CD4-positive, CD25-positive, alpha-beta regulatory T cell (primary cell): ENCODE measurements around the gene WDR75. TPM values are rescaled to one million over a fixed set of nuclear protein-coding genes. Genes with fewer than 3 reads are reported as not detected.

ENCODE experiments used
- ATAC-seq, 2 donors: fragments of 150-1000 bp; cut with Tn5 transposase; one replicate each; pipeline ENCODE4 v1.10.0; 2021; ENCODE audit warnings: low read depth in 2 of 2, moderate number of reproducible peaks in 2 of 2, moderate library complexity in 1 of 2
- DNase-seq, 3 donors: peaks; one replicate each; pipeline versions ENCODE4 v3.0.0 to v3.0.0-alpha.2; 2012 to 2022; ENCODE audit warnings: mixed read lengths in 1 of 3
- H3K27ac ChIP-seq: one replicate; pipeline ENCODE4 v1.7.0; 2013; ENCODE audit warnings: mild to moderate bottlenecking, low read length; ENCODE audit not compliant: insufficient read depth, poor library complexity, severe bottlenecking
- H3K27me3 ChIP-seq: one replicate; pipeline ENCODE4 v1.7.0; 2013; ENCODE audit warnings: low read length; ENCODE audit not compliant: control insufficient read depth, insufficient read depth
- H3K36me3 ChIP-seq: one replicate; pipeline ENCODE4 v1.7.0; 2013; ENCODE audit warnings: mild to moderate bottlenecking, low read length, moderate library complexity; ENCODE audit not compliant: control insufficient read depth, insufficient read depth
- H3K4me1 ChIP-seq: 2 replicates; pipeline ENCODE4 v1.7.0; 2013; ENCODE audit warnings: mild to moderate bottlenecking, low read length; ENCODE audit not compliant: insufficient read depth, control insufficient read depth, poor library complexity, severe bottlenecking
- H3K4me3 ChIP-seq: one replicate; pipeline ENCODE4 v1.7.0; 2013; ENCODE audit warnings: low read depth, mild to moderate bottlenecking, low read length, moderate library complexity
- H3K9me3 ChIP-seq, 2 experiments: 1 replicate in 1 of 2; 2 replicates in 1 of 2; pipeline ENCODE4 v1.7.0; 2013; ENCODE audit warnings: low read length in 2 of 2, mild to moderate bottlenecking in 1 of 2, moderate library complexity in 1 of 2; ENCODE audit not compliant: control insufficient read depth in 2 of 2
- H3K27ac Mint-ChIP-seq, 3 donors: one replicate each; pipeline ENCODE4 v1.8.0; 2020 to 2022; ENCODE audit warnings: mild to moderate bottlenecking in 3 of 3, mixed read lengths in 3 of 3, moderate library complexity in 2 of 3
- H3K27me3 Mint-ChIP-seq: one replicate; pipeline ENCODE4 v1.8.0; 2022; ENCODE audit warnings: mild to moderate bottlenecking, mixed read lengths
- H3K36me3 Mint-ChIP-seq: one replicate; pipeline ENCODE4 v1.8.0; 2020; ENCODE audit warnings: mixed read lengths
- H3K4me1 Mint-ChIP-seq, 4 donors: one replicate each; pipeline ENCODE4 v1.8.0; 2020 to 2022; ENCODE audit warnings: mixed read lengths in 4 of 4, mild to moderate bottlenecking in 1 of 4
- H3K4me3 Mint-ChIP-seq, 4 donors: one replicate each; pipeline ENCODE4 v1.8.0; 2020 to 2022; ENCODE audit warnings: mild to moderate bottlenecking in 4 of 4, mixed read lengths in 4 of 4, moderate library complexity in 3 of 4
- H3K9me3 Mint-ChIP-seq, 7 donors: one replicate each; pipeline ENCODE4 v1.8.0; 2020 to 2022; ENCODE audit warnings: mixed read lengths in 7 of 7, mild to moderate bottlenecking in 3 of 7, moderate library complexity in 2 of 7
- polyA plus RNA-seq, 4 donors: library from polyadenylated mRNA; unstranded; fragments of 300-500 nt; fragmentation: Illumina TruSeq; gene quantifications; one replicate each; pipeline ENCODE4 v1.2.3, GENCODE V29; 2021
- total RNA-seq: library from RNA; stranded (reverse); gene quantifications from one replicate; pipeline ENCODE4 v1.2.3, GENCODE V29; 2022

WDR75 gene
- total and polyA plus RNA-seq, 5 donors from 2014 or later = 11.6 to 45.6 (median 15.5) TPM

DNA sequence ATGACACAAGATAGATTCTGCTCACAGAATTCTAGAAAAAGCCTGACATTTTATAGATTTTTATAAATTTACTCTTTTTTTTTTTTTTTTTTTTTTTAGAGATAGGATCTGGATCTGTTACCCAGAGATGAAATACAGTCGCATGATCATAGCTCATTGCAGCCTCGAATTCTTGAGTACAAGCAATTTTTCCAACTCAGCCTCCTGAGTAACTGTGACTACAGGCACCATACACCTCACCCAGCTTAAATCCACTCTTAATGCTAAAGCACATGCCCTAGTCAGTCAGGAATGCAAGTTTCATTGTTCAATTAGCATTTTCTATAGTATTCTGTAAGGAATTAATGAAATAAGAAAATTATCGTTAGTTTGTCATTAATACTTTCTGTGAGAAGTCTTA is 32.1 kb upstream of the WDR75 start:
- H3K4me3 ChIP-seq = no peak overlapping the region
- no peaks in the 10 kb centered on the region for H3K9me3 Mint-ChIP-seq
- no peak for ATAC-seq
- no peaks in the 10 kb centered on the region for H3K36me3 ChIP-seq
- H3K27me3 ChIP-seq = no peaks in the 10 kb centered on the region
- H3K4me1 ChIP-seq = no peaks in the 10 kb centered on the region
- H3K9me3 ChIP-seq = no peaks in the 10 kb centered on the region
- H3K27ac ChIP-seq = no peak overlapping the region
- no peaks in the 10 kb centered on the region for H3K36me3 Mint-ChIP-seq
- no peak overlapping the region for H3K27ac Mint-ChIP-seq
- no peak overlapping the region for H3K4me3 Mint-ChIP-seq
- no peaks in the 10 kb centered on the region for H3K27me3 Mint-ChIP-seq
- no peak for DNase-seq
- H3K4me1 Mint-ChIP-seq = peaks cover 0 to 11% (median 4%) of the 10 kb centered on the region in 4 donors

DNA sequence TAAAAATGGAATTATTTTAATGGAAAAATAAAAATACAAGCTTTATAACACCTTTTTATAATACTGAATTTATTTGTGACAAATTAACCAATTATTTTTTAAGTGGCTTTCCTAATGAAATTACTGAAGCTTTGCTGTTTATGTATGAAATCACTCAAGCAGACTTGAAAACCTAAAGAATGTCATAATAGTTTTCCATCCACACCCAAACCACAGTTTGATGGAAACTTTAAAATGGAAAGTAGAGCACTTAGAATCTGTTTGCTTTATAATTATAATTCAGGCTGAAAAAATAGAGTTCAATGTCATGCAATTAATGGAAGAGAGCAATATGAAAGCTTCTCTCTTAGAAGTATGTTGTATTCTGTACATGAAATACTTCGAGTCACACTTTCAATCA is 31.6 kb upstream of the WDR75 start:
- ATAC-seq (no peak), DNase-seq (no peak)
- H3K36me3 ChIP-seq = no peaks in the 10 kb centered on the region
- H3K27me3 ChIP-seq = no peaks in the 10 kb centered on the region
- H3K27ac Mint-ChIP-seq = no peak overlapping the region
- no peak overlapping the region for H3K4me3 ChIP-seq
- H3K27ac ChIP-seq = no peak overlapping the region
- peaks cover 0 to 11% (median 4%) of the 10 kb centered on the region in 4 donors for H3K4me1 Mint-ChIP-seq
- H3K9me3 ChIP-seq = no peaks in the 10 kb centered on the region
- H3K36me3 Mint-ChIP-seq = no peaks in the 10 kb centered on the region
- no peak overlapping the region for H3K4me3 Mint-ChIP-seq
- no peaks in the 10 kb centered on the region for H3K4me1 ChIP-seq
- H3K9me3 Mint-ChIP-seq = no peaks in the 10 kb centered on the region
- no peaks in the 10 kb centered on the region for H3K27me3 Mint-ChIP-seq

GRCh38 chr2:189411860-189412259 is 29.4 kb upstream of the WDR75 start:
- Histone ChIP-seq H3K4me3 (no peak overlapping the region), H3K4me1 (no peaks in the 10 kb centered on the region), H3K27ac (no peak overlapping the region), H3K27me3 (no peaks in the 10 kb centered on the region), H3K9me3 (no peaks in the 10 kb centered on the region), H3K36me3 (no peaks in the 10 kb centered on the region)
- H3K36me3 Mint-ChIP-seq = no peaks in the 10 kb centered on the region
- no peak overlapping the region for H3K27ac Mint-ChIP-seq
- H3K9me3 Mint-ChIP-seq = no peaks in the 10 kb centered on the region
- ATAC-seq = no peak
- no peak overlapping the region for H3K4me3 Mint-ChIP-seq
- peaks cover 0 to 11% (median 4%) of the 10 kb centered on the region in 4 donors for H3K4me1 Mint-ChIP-seq
- no peak for DNase-seq
- no peaks in the 10 kb centered on the region for H3K27me3 Mint-ChIP-seq

DNA sequence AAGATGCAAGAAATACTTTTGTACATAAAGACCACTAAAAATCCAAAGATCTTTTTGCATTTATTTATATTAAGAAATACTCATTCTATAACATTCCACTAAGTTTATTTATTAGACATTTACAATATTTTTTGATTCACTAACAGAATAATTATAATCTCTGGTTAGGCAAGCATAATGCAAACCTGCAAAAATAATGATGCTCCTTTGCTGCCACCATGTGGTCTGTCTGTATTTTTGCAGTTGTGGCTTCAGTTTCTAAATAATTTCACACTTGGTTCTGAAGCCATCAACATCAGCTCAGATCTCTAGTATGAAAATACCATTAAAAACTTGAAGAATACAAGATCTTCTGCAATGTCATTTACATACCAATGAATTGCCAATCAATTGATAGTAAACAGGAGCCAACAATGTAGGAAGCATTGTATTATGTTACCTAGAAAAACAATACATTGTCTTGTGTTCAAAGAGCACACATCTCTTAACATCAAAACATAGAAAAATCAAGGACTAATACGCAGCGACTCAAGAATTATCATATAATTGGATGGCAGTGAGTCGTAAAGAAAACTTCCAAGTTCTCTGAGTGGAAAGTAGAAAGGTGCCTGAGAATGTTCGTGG is 28.8 kb upstream of the WDR75 start:
- peak in 1 of 2 donors; percentile 57 for ATAC-seq
- no peak overlapping the region for H3K27ac Mint-ChIP-seq

DNA sequence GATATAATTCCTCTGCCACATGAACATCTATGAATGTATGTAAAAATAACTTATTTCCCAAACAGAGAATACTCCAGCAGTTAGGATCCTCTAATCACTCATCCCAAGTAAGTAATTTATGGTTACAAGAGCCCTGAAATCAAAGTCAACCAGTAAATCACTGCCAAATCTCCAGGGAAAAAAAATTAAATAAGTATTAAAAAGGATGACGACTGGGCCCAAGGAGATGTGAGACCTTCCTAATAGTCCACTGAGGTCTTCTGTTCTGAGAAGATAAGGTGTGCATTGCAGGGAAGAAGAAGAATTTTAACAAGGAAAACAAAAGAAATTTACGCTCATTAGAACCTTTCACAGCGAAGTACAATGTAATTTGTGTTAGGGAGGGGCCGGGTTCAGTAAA is 28.0 kb upstream of the WDR75 start:
- Mint-ChIP-seq H3K4me3 (no peak overlapping the region), H3K9me3 (no peaks in the 10 kb centered on the region), H3K27me3 (no peaks in the 10 kb centered on the region), H3K36me3 (no peaks in the 10 kb centered on the region), H3K4me1 (peaks cover 0 to 5% (median under 1%) of the 10 kb centered on the region in 4 donors), H3K27ac (no peak overlapping the region)
- Histone ChIP-seq H3K4me1 (no peaks in the 10 kb centered on the region), H3K36me3 (no peaks in the 10 kb centered on the region), H3K27me3 (no peaks in the 10 kb centered on the region), H3K4me3 (no peak overlapping the region), H3K27ac (no peak overlapping the region), H3K9me3 (no peaks in the 10 kb centered on the region)
- ATAC-seq (no peak), DNase-seq (no peak)

More for the DNA sequence above, 28.8 kb upstream of the WDR75 start:
- no peaks in the 10 kb centered on the region for H3K9me3 Mint-ChIP-seq
- H3K27ac ChIP-seq = no peak overlapping the region
- no peaks in the 10 kb centered on the region for H3K36me3 Mint-ChIP-seq
- H3K36me3 ChIP-seq = no peaks in the 10 kb centered on the region
- no peaks in the 10 kb centered on the region for H3K27me3 ChIP-seq
- peak; percentile 25 to 63 (median 55) for DNase-seq
- no peaks in the 10 kb centered on the region for H3K4me1 ChIP-seq
- H3K4me3 Mint-ChIP-seq = no peak overlapping the region
- no peaks in the 10 kb centered on the region for H3K9me3 ChIP-seq
- H3K27me3 Mint-ChIP-seq = no peaks in the 10 kb centered on the region
- peaks cover 0 to 9% (median 3%) of the 10 kb centered on the region in 4 donors for H3K4me1 Mint-ChIP-seq
- H3K4me3 ChIP-seq = no peak overlapping the region

DNA sequence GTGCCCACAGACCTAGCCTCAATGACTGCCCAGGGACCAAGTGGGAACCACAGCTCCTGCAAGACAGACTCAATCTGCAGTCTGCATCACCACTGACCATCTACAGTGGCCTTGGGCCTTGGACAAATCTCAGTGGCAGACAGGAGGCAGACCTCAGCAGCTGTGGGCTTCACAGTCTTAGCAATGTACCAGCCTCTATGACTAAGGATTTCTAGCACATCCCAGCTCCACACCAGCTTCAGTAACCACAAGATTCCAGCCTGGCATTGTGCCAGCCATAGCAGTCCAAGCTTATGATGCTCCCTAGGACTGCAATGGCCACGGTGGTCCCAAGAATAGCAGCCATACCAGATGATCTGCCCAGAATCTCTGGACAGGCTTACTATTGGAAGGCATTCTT is 19.6 kb upstream of the WDR75 start:
- Histone ChIP-seq H3K36me3 (no peaks in the 10 kb centered on the region), H3K27me3 (no peaks in the 10 kb centered on the region), H3K9me3 (no peaks in the 10 kb centered on the region), H3K4me1 (no peaks in the 10 kb centered on the region), H3K27ac (no peak overlapping the region), H3K4me3 (no peak overlapping the region)
- no peaks in the 10 kb centered on the region for H3K9me3 Mint-ChIP-seq
- DNase-seq = no peak
- H3K27me3 Mint-ChIP-seq = peaks cover 7% of the 10 kb centered on the region
- peaks cover 4% of the 10 kb centered on the region for H3K36me3 Mint-ChIP-seq
- no peak overlapping the region for H3K4me3 Mint-ChIP-seq
- no peak for ATAC-seq
- no peaks in the 10 kb centered on the region for H3K4me1 Mint-ChIP-seq
- H3K27ac Mint-ChIP-seq = no peak overlapping the region

- Histone ChIP-seq H3K27ac (no peak overlapping the region), H3K9me3 (no peaks in the 10 kb centered on the region), H3K4me1 (no peaks in the 10 kb centered on the region), H3K36me3 (no peaks in the 10 kb centered on the region), H3K27me3 (no peaks in the 10 kb centered on the region), H3K4me3 (no peak overlapping the region)
- H3K4me3 Mint-ChIP-seq = no peak overlapping the region
- no peak overlapping the region for H3K27ac Mint-ChIP-seq
- no peak for ATAC-seq
- no peak for DNase-seq
- peaks cover 4% of the 10 kb centered on the region for H3K36me3 Mint-ChIP-seq
- H3K4me1 Mint-ChIP-seq = no peaks in the 10 kb centered on the region
- H3K27me3 Mint-ChIP-seq = no peaks in the 10 kb centered on the region
- H3K9me3 Mint-ChIP-seq = no peaks in the 10 kb centered on the region
Measured at GRCh38 chr2:189424961-189425360, 16.3 kb upstream of the WDR75 start.

DNA sequence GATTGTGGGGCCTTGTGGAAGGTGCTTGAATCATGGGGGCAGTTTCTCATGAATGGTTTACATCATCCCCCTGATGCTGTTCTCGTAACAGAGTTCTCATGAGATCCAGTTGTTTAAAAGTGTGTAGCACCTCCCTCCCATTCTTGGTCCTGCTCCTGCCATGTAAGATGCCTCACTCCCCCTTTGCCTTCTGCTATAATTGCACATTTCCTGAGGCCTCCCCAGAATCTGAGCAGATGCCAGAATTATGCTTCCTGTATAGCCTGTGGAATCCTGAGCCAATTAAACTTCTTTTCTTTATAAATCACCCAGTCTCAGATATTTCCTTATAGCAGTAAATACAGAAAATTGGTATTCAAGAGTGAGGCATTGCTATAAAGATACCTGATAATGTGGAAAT is 15.6 kb upstream of the WDR75 start:
- Mint-ChIP-seq H3K27me3 (no peaks in the 10 kb centered on the region), H3K36me3 (peaks cover 4% of the 10 kb centered on the region), H3K27ac (no peak overlapping the region), H3K4me3 (no peak overlapping the region), H3K4me1 (no peaks in the 10 kb centered on the region), H3K9me3 (no peaks in the 10 kb centered on the region)
- H3K27me3 ChIP-seq = no peaks in the 10 kb centered on the region
- no peaks in the 10 kb centered on the region for H3K36me3 ChIP-seq
- no peaks in the 10 kb centered on the region for H3K9me3 ChIP-seq
- ATAC-seq (no peak), DNase-seq (no peak)
- no peak overlapping the region for H3K27ac ChIP-seq
- H3K4me1 ChIP-seq = no peaks in the 10 kb centered on the region
- H3K4me3 ChIP-seq = no peak overlapping the region
